Ishikawa (cell line): ENCODE data around the gene NOTCH3.

Experiments
- CEBPB ChIP-seq: IDR thresholded peaks from 2 replicates; pipeline ENCODE4 v1.6.1; 2012
- CREB1 ChIP-seq: IDR thresholded peaks from 2 replicates; pipeline ENCODE4 v1.6.1; 2012; ENCODE audit warnings: low read depth
- EGR1 ChIP-seq: IDR thresholded peaks from 2 replicates; pipeline ENCODE4 v1.6.1; 2012
- EP300 ChIP-seq: IDR thresholded peaks from 2 replicates; pipeline ENCODE4 v1.6.1; 2012; ENCODE audit warnings: borderline replicate concordance
- FOXM1 ChIP-seq: IDR thresholded peaks from 2 replicates; pipeline ENCODE4 v1.6.1; 2012; ENCODE audit warnings: low read depth, borderline replicate concordance
- NFIC ChIP-seq: IDR thresholded peaks from 2 replicates; pipeline ENCODE4 v1.6.1; 2012
- RAD21 ChIP-seq: IDR thresholded peaks from 2 replicates; pipeline ENCODE4 v1.6.1; 2012; ENCODE audit warnings: low read depth
- TAF1 ChIP-seq: IDR thresholded peaks from 2 replicates; pipeline ENCODE4 v1.6.1; 2012; ENCODE audit warnings: low read depth, mild to moderate bottlenecking
- TCF12 ChIP-seq: IDR thresholded peaks from 2 replicates; pipeline ENCODE4 v1.6.1; 2012; ENCODE audit warnings: low read depth
- TEAD4 ChIP-seq: IDR thresholded peaks from 2 replicates; pipeline ENCODE4 v1.6.1; 2012
- YY1 ChIP-seq: IDR thresholded peaks from 2 replicates; pipeline ENCODE4 v1.6.1; 2012; ENCODE audit warnings: low read depth
- ZBTB7A ChIP-seq: IDR thresholded peaks from 2 replicates; pipeline ENCODE4 v1.6.1; 2012; ENCODE audit warnings: low read depth
- TF ChIP-seq, protein P1 (sequence below): IDR thresholded peaks from 2 replicates; pipeline ENCODE4 v1.6.1; 2012
- TF ChIP-seq, protein P2 (sequence below): IDR thresholded peaks from 2 replicates; pipeline ENCODE4 v1.6.1; 2012; ENCODE audit warnings: low read depth, mild to moderate bottlenecking
- TF ChIP-seq, protein P3 (sequence below): IDR thresholded peaks from 2 replicates; pipeline ENCODE4 v1.6.1; 2012

NOTCH3 gene

DNA sequence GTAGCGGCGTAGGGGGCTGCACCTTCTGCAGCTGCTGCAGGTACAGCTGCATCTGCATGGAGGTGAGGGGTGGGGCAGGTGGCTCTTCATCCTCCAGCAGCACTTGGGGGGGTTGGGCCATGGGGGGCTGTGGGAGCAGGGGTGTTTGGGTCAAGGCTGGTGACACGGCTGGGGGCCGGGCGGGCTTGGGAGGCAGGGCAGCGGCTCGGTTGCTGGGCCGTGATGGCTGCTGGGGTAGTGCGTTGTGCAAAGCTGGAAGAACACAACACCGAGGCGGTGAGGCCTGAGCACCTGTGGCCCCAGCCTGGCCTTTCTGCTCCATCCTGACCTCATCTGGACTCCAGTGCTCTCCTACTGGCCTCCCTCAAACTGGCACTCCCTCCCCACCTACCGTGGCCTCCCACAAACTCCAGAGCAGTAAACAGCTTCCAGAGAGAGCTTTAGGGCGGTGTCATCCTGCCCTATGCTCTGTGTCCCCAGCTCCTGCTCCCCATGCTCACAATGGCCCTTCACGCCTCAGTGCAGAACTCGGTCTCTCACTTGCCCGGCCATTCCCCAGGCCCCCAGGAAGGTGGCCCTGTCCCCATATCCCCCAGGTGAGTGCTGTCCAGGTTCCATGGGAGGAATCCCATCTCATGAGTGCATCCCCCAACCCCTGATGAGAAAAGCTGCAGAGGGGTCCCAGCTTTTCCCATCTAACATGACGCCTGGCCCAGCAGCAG lies 42.6 kb upstream of the NOTCH3 start:
- TF ChIP-seq CREB1, result no peak
- TF ChIP-seq EGR1, result no peak
- TF ChIP-seq, protein P1, sequence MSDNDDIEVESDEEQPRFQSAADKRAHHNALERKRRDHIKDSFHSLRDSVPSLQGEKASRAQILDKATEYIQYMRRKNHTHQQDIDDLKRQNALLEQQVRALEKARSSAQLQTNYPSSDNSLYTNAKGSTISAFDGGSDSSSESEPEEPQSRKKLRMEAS, result no peak
- no peak for TF ChIP-seq TEAD4
- TF ChIP-seq YY1, result no peak
- TF ChIP-seq FOXM1, result no peak
- no peak for TF ChIP-seq NFIC
- TF ChIP-seq TAF1, result no peak
- TF ChIP-seq CEBPB, result no peak
- no peak for TF ChIP-seq RAD21
- TF ChIP-seq, protein P2, sequence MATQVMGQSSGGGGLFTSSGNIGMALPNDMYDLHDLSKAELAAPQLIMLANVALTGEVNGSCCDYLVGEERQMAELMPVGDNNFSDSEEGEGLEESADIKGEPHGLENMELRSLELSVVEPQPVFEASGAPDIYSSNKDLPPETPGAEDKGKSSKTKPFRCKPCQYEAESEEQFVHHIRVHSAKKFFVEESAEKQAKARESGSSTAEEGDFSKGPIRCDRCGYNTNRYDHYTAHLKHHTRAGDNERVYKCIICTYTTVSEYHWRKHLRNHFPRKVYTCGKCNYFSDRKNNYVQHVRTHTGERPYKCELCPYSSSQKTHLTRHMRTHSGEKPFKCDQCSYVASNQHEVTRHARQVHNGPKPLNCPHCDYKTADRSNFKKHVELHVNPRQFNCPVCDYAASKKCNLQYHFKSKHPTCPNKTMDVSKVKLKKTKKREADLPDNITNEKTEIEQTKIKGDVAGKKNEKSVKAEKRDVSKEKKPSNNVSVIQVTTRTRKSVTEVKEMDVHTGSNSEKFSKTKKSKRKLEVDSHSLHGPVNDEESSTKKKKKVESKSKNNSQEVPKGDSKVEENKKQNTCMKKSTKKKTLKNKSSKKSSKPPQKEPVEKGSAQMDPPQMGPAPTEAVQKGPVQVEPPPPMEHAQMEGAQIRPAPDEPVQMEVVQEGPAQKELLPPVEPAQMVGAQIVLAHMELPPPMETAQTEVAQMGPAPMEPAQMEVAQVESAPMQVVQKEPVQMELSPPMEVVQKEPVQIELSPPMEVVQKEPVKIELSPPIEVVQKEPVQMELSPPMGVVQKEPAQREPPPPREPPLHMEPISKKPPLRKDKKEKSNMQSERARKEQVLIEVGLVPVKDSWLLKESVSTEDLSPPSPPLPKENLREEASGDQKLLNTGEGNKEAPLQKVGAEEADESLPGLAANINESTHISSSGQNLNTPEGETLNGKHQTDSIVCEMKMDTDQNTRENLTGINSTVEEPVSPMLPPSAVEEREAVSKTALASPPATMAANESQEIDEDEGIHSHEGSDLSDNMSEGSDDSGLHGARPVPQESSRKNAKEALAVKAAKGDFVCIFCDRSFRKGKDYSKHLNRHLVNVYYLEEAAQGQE, result no peak
- TF ChIP-seq TCF12, result no peak
- no peak for TF ChIP-seq EP300
- TF ChIP-seq ZBTB7A, result no peak
- TF ChIP-seq, protein P3, sequence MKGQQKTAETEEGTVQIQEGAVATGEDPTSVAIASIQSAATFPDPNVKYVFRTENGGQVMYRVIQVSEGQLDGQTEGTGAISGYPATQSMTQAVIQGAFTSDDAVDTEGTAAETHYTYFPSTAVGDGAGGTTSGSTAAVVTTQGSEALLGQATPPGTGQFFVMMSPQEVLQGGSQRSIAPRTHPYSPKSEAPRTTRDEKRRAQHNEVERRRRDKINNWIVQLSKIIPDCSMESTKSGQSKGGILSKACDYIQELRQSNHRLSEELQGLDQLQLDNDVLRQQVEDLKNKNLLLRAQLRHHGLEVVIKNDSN, result no peak

DNA sequence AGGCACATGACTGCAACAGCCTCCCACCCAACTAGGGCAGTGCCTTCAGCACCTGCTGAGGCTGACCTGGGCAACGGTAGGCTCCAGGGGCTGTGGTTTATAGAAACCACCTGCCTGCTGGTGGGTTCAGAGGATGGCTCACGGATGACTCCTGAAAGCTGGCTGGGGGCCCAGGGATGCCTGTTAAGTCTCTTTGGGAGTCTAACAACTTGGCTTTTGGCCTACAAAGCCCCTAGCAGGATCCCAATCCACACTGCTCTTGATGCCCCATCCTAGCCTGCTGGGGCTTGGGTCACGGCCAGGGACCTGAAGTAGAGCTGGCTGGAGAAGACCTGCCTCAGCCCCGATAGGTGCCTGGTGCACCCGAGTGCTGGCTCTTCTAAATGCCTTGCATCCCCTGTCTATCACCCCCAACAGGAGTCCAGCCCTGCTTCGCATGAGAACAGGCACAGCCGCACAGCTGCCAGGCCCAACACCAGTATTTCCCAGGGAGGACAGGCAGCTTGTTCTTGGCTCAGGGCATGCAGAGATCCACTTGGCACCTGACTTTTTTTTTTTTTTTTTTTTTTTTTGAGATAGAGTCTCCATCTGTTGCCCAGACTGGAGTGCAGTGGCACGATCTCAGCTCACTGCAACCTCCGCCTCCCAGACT lies 40.6 kb upstream of the NOTCH3 start:
- TF ChIP-seq YY1, result no peak
- no peak for TF ChIP-seq EGR1
- TF ChIP-seq FOXM1, result no peak
- TF ChIP-seq EP300, result no peak
- TF ChIP-seq CEBPB, result no peak
- no peak for TF ChIP-seq TAF1
- no peak for TF ChIP-seq TCF12
- TF ChIP-seq, protein P3, result no peak
- TF ChIP-seq CREB1, result no peak
- no peak for TF ChIP-seq ZBTB7A
- TF ChIP-seq, protein P1, result no peak
- TF ChIP-seq, protein P2, result no peak
- no peak for TF ChIP-seq TEAD4
- no peak for TF ChIP-seq NFIC
- TF ChIP-seq RAD21, result no peak

DNA sequence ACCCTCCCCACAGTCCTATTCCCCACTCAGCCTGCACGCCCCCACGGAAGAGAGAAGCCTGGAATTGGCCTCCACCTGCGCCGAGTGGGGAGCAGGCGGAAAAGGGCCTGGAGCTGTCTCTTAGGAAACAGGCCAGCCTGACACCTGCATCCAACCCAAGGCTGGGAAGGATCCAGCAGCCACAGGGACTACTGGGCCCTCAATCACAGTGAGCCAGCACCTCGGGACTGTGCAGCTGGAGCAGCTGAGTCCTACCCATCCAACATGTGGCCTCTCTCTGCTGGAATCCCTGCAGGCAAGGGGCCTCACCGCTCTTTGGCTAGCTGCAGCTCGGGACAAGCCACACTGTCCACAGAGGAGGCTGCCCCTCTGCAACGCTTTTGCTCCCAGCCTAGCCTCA lies 39.7 kb upstream of the NOTCH3 start:
- no peak for TF ChIP-seq CREB1
- no peak for TF ChIP-seq FOXM1
- TF ChIP-seq CEBPB, result no peak
- no peak for TF ChIP-seq TAF1
- no peak for TF ChIP-seq EGR1
- TF ChIP-seq, protein P3, result no peak
- TF ChIP-seq NFIC, result no peak
- no peak for TF ChIP-seq ZBTB7A
- TF ChIP-seq, protein P2, result no peak
- TF ChIP-seq RAD21, result no peak
- no peak for TF ChIP-seq EP300
- no peak for TF ChIP-seq YY1
- TF ChIP-seq, protein P1, result no peak
- TF ChIP-seq TCF12, result no peak
- TF ChIP-seq TEAD4, result no peak
